Measurements from ENCODE around the gene LILRA6.
"Not testable (repeated sequence)": the region's sequence is repeated elsewhere in the genome, so short reads cannot be mapped to it uniquely, and the experiment has no call there.

Gene LILRA6

GRCh38 chr19:54281007-54281728, 38.6 kb upstream of the LILRA6 start, which contains the start of gene LILRB2:
LILRB2 (minus strand) TSS chr19:54281110; CDS start chr19:54280496, 614 bp downstream.
- no peak for TF ChIP-seq CTCF (IDR thresholded peaks at IDR 0.05)
- Histone ChIP-seq H3K9ac (no peak within 1 kb of the TSS), H3K9me3 (ENCODE audit: control insufficient read depth, low read length) (no peaks in the 10 kb centered on the region), H3K27me3 (ENCODE audit: control insufficient read depth, insufficient read depth, low read length) (no peaks in the 10 kb centered on the region), H3K79me2 (no peaks in the 10 kb centered on the region), H2AFZ (no peak within 1 kb of the TSS), H3K36me3 (ENCODE audit: control insufficient read depth, insufficient read depth, low read length) (no peaks in the 10 kb centered on the region), H3K4me1 (no peaks in the 10 kb centered on the region), H3K4me3 (ENCODE audit: low read depth, low read length) (no peak within 1 kb of the TSS), H3K27ac (no peak within 1 kb of the TSS), H3K4me2 (ENCODE audit: low read length) (no peak within 1 kb of the TSS)

DNA sequence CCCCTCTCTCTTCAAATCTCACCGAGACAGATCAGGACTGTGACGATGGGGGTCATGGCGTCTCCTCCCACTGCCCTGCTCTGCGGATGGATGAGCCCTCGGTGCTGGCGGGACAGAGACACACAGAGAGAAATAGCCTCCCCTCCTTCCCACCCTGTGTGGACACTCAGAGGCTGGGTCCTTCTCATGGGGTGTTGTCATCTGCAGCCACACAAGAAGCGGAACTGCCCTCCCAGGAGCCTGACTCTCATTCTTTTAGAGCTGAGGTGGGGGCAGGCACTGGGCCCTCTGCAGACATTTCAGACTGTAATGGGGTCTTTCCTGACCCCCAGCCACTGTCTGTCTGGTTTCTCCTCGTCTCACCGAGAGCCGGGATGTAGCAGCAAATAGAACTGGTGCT, 37.9 kb upstream of the LILRA6 start:
- H3K9me3 ChIP-seq (ENCODE audit: control insufficient read depth, low read length); H3K79me2 ChIP-seq; H3K9ac ChIP-seq; H3K36me3 ChIP-seq (ENCODE audit: control insufficient read depth, insufficient read depth, low read length); H3K27me3 ChIP-seq (ENCODE audit: control insufficient read depth, insufficient read depth, low read length); H3K4me1 ChIP-seq; H3K4me3 ChIP-seq (ENCODE audit: low read depth, low read length); H2AFZ ChIP-seq; H3K4me2 ChIP-seq (ENCODE audit: low read length); H3K27ac ChIP-seq: not testable (repeated sequence)

- not testable (repeated sequence) for H3K9ac ChIP-seq; H2AFZ ChIP-seq; H3K27ac ChIP-seq; H3K36me3 ChIP-seq (ENCODE audit: control insufficient read depth, insufficient read depth, low read length); H3K9me3 ChIP-seq (ENCODE audit: control insufficient read depth, low read length); H3K79me2 ChIP-seq; H3K27me3 ChIP-seq (ENCODE audit: control insufficient read depth, insufficient read depth, low read length); H3K4me2 ChIP-seq (ENCODE audit: low read length); H3K4me1 ChIP-seq; H3K4me3 ChIP-seq (ENCODE audit: low read depth, low read length)
Observed at GRCh38 chr19:54280025-54280424, 37.4 kb upstream of the LILRA6 start.

- no peak overlapping the region for H2AFZ ChIP-seq
- no peak overlapping the region for H3K9ac ChIP-seq
- H3K36me3 ChIP-seq (ENCODE audit: control insufficient read depth, insufficient read depth, low read length), result no peaks in the 10 kb centered on the region
- H3K27ac ChIP-seq, result no peak overlapping the region
- no peak overlapping the region for H3K4me2 ChIP-seq (ENCODE audit: low read length)
- H3K4me1 ChIP-seq, result no peaks in the 10 kb centered on the region
- H3K79me2 ChIP-seq, result no peaks in the 10 kb centered on the region
- H3K9me3 ChIP-seq (ENCODE audit: control insufficient read depth, low read length), result no peaks in the 10 kb centered on the region
- H3K27me3 ChIP-seq (ENCODE audit: control insufficient read depth, insufficient read depth, low read length), result no peaks in the 10 kb centered on the region
- no peak overlapping the region for H3K4me3 ChIP-seq (ENCODE audit: low read depth, low read length)
- TF ChIP-seq CTCF (IDR thresholded peaks at IDR 0.05), result no peak
Observed at GRCh38 chr19:54279406-54279962, 36.9 kb upstream of the LILRA6 start.

DNA sequence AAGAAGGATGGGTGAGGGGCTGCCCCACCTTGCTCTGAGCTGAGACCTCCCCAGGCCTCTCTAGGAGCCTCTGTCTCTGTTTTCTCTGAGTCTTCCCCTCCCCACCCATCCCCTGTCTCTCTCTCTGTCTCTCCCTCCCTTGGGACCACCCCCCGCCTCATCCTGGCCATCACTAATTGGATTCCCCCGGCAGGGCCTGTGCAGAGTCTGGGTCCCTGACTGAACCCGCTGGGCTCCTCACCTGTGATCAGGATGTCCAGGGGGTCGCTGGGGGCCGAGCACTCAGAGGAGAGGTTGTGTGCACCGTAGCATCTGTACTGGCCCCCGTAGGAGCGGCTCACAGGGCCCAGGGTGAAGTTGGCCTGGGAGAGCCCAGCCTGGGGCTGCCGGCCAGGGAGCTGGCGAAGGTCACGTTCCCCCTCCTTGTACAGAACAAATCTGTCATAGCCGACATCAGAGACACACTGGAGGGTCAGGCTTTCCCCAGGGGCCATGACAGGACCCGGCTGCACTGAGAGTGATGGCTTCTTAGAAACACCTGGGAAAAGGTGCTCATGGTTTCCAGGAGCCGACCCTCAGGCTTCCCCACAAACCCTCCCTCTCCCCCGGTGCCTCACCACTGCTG, 36.1 kb upstream of the LILRA6 start:
- not testable (repeated sequence) for H3K4me2 ChIP-seq (ENCODE audit: low read length); H3K4me3 ChIP-seq (ENCODE audit: low read depth, low read length); H3K9ac ChIP-seq; H3K9me3 ChIP-seq (ENCODE audit: control insufficient read depth, low read length); H2AFZ ChIP-seq; H3K79me2 ChIP-seq; H3K27me3 ChIP-seq (ENCODE audit: control insufficient read depth, insufficient read depth, low read length); H3K27ac ChIP-seq; H3K4me1 ChIP-seq; H3K36me3 ChIP-seq (ENCODE audit: control insufficient read depth, insufficient read depth, low read length)

DNA sequence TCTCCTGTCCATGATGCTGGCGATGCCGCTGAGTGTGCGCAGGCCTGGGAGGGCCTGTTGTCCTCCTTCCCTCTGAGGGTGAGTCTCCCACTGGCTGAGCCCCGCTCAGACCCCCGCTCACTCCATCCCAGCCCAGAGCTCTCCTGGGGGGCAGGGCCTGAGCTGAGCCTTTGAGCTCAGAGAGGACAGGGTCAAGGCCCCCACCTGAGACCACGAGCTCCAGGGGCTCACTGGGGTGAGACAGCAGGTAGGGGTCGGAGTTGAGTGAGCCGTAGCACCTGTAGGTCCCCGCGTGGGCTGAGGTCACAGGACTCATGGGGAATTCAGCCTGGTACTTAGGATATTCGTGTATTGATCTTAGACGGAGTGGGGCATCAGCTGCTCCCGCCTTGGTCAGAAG, 35.5 kb upstream of the LILRA6 start:
- not testable (repeated sequence) for H2AFZ ChIP-seq; H3K4me2 ChIP-seq (ENCODE audit: low read length); H3K4me1 ChIP-seq; H3K9me3 ChIP-seq (ENCODE audit: control insufficient read depth, low read length); H3K9ac ChIP-seq; H3K36me3 ChIP-seq (ENCODE audit: control insufficient read depth, insufficient read depth, low read length); H3K27ac ChIP-seq; H3K4me3 ChIP-seq (ENCODE audit: low read depth, low read length); H3K27me3 ChIP-seq (ENCODE audit: control insufficient read depth, insufficient read depth, low read length); H3K79me2 ChIP-seq

DNA sequence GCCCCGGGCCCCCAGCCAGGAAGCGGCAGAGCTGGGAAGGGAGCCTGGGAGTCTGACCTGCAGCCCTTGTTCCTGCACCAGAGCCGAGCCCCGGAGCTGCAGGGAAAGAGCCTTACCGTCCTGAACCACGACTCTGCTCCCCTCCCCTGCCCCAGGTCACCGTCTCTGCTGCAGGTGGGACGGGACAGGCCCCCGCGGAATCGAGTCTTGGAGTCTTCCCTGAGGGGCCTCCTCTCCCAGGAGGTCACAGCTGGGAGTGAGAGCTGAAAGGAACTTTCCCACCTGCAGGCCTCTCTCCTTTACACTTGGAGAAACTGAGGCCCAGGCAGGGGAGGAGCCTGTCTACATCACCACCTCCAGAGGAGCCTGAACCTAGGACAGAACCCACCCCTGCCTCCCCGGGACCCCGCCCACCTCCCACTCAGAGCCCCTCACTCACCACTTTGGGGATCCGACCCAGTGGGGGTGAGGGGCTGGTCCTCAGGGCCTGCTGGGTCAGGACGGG, 34.6 kb upstream of the LILRA6 start:
- H3K4me3 ChIP-seq (ENCODE audit: low read depth, low read length); H3K9me3 ChIP-seq (ENCODE audit: control insufficient read depth, low read length); H3K4me1 ChIP-seq; H3K4me2 ChIP-seq (ENCODE audit: low read length); H3K27me3 ChIP-seq (ENCODE audit: control insufficient read depth, insufficient read depth, low read length); H3K79me2 ChIP-seq; H3K27ac ChIP-seq; H2AFZ ChIP-seq; H3K36me3 ChIP-seq (ENCODE audit: control insufficient read depth, insufficient read depth, low read length); H3K9ac ChIP-seq: not testable (repeated sequence)

All from parathyroid adenoma (tissue), 2 donors.